Chondrocyte (in vitro differentiated cells): ENCODE data around the gene HS6ST3. TPM values are rescaled to one million over a fixed set of nuclear protein-coding genes. Genes with fewer than 3 reads are reported as not detected.

Experiments used
- DNase-seq: peaks from one replicate; pipeline ENCODE4 v3.0.0; 2021; ENCODE audit warnings: mixed read lengths, low spot score
- H3K27ac Mint-ChIP-seq: one replicate; pipeline ENCODE4 v1.8.0; 2021; ENCODE audit warnings: mild to moderate bottlenecking, moderate library complexity, mixed read lengths; ENCODE audit not compliant: unreplicated experiment
- H3K27me3 Mint-ChIP-seq: 2 replicates; pipeline ENCODE4 v1.8.0; 2021; ENCODE audit warnings: low read depth, mixed read lengths
- H3K36me3 Mint-ChIP-seq: 2 replicates; pipeline ENCODE4 v1.8.0; 2021; ENCODE audit warnings: low read depth, mixed read lengths
- H3K4me1 Mint-ChIP-seq: 2 replicates; pipeline ENCODE4 v1.8.0; 2021; ENCODE audit warnings: low read depth, mild to moderate bottlenecking, mixed read lengths
- H3K4me3 Mint-ChIP-seq: one replicate; pipeline ENCODE4 v1.8.0; 2021; ENCODE audit warnings: mild to moderate bottlenecking, moderate library complexity, mixed read lengths; ENCODE audit not compliant: unreplicated experiment
- H3K9me3 Mint-ChIP-seq: 2 replicates; pipeline ENCODE4 v1.8.0; 2021; ENCODE audit warnings: low read depth, mixed read lengths
- total RNA-seq: library from RNA; stranded (reverse); gene quantifications from 3 replicates; pipeline ENCODE4 v1.2.1, GENCODE V29; 2021
- TF ChIP-seq, protein P1 (sequence below): fragments of 200-600 bp; sonication (generic); IDR thresholded peaks from 2 replicates; pipeline ENCODE4 v1.5.0; 2021; ENCODE audit warnings: antibody characterized with exemption, mild to moderate bottlenecking, moderate library complexity

HS6ST3 gene
- total RNA-seq, 1 donor from 2014 or later, result not detected

DNA sequence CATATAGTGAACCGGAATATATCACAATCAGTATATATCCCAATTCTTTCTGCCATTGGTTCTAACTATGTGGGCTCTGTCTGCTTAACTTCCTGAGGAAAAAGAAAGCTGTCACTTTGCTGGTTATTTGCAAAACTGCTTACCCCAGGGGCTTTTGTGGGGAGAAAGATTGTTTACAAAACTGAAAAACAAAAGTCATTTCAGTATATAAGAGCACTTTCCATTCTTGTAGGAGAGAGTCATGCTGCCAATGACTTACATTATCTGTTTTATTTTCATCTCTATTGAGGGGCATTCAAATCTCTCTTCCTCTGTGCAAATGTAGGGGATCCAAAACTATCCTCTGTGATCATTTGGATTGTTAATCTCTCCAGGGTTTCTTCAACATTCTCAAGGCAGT, 3.2 kb upstream of the HS6ST3 start:
- Mint-ChIP-seq H3K9me3 (no peaks in the 10 kb centered on the region), H3K27me3 (peaks cover 61% of the 10 kb centered on the region), H3K36me3 (peaks cover 2% of the 10 kb centered on the region), H3K4me3 (no peak overlapping the region), H3K27ac (no peak overlapping the region), H3K4me1 (peaks cover 13% of the 10 kb centered on the region)
- TF ChIP-seq, protein P1, sequence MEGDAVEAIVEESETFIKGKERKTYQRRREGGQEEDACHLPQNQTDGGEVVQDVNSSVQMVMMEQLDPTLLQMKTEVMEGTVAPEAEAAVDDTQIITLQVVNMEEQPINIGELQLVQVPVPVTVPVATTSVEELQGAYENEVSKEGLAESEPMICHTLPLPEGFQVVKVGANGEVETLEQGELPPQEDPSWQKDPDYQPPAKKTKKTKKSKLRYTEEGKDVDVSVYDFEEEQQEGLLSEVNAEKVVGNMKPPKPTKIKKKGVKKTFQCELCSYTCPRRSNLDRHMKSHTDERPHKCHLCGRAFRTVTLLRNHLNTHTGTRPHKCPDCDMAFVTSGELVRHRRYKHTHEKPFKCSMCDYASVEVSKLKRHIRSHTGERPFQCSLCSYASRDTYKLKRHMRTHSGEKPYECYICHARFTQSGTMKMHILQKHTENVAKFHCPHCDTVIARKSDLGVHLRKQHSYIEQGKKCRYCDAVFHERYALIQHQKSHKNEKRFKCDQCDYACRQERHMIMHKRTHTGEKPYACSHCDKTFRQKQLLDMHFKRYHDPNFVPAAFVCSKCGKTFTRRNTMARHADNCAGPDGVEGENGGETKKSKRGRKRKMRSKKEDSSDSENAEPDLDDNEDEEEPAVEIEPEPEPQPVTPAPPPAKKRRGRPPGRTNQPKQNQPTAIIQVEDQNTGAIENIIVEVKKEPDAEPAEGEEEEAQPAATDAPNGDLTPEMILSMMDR, result no peak
- no peak for DNase-seq

DNA sequence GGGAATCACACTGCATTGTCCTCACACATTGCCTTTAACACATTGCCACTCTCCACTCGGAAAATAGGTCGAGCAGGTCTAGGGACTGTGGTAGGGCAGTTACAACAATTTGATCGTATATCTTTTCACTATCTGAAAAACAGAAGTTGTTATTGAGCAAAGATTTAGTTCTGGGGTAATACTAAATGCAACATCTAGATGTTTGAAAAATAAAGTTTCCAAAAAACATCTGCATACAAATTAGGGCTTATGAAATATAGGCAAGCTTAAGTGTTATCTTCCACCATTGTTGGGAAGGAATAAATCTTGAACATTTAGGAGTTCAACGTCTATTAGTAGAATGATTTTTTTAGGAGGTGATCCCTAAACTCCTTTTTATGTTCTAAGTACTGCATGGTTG, 768 bp upstream of the HS6ST3 start:
- Mint-ChIP-seq H3K36me3 (peaks cover 2% of the 10 kb centered on the region), H3K4me1 (peaks cover 13% of the 10 kb centered on the region), H3K27ac (no peak overlapping the region), H3K9me3 (no peaks in the 10 kb centered on the region), H3K4me3 (peak overlapping the region; percentile 62), H3K27me3 (peaks cover 68% of the 10 kb centered on the region)
- no peak for DNase-seq
- TF ChIP-seq, protein P1, result no peak

DNA sequence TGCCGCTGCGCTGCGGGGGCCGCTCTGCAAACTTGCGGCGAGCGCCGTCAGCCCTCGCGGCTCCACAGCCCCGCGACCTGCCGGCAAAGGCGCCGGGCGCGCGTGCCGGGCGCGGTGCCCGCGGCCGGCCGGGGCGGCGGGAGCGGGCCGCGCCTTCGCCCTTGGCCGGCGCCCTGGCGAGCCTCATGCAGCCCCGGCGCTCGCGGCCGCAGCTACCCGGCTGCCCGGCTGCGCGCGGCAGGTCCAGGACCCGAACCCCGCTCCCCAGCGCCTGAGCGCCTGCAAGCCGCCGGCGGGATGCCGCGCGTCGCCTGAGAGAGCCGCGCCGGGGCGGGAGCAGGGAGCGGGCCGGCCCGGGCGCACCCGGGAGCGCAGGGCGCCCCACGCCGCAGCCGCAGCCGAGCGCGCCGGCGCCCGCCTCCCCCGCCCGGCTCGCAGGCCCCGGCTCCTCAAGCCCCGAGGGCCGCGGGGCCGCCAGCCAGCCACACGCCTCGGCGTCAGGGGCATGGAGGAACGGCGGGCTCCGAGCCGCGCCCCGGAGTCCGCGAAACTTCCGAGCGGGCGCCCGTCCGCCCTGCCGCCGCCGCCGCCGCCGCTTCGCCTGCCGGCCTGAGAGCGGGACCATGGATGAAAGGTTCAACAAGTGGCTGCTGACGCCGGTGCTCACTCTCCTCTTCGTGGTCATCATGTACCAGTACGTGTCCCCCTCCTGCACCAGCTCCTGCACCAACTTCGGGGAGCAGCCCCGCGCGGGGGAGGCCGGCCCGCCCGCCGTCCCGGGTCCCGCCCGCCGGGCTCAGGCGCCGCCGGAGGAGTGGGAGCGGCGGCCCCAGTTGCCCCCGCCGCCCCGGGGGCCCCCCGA, 564 bp downstream of the HS6ST3 start:
- H3K27ac Mint-ChIP-seq, result no peak overlapping the region
- no peaks in the 10 kb centered on the region for H3K9me3 Mint-ChIP-seq
- peak; percentile 67 for DNase-seq
- H3K4me1 Mint-ChIP-seq, result peaks cover 13% of the 10 kb centered on the region
- H3K36me3 Mint-ChIP-seq, result peaks cover 2% of the 10 kb centered on the region
- peaks cover 72% of the 10 kb centered on the region for H3K27me3 Mint-ChIP-seq
- TF ChIP-seq, protein P1, result no peak
- H3K4me3 Mint-ChIP-seq, result no peak overlapping the region

DNA sequence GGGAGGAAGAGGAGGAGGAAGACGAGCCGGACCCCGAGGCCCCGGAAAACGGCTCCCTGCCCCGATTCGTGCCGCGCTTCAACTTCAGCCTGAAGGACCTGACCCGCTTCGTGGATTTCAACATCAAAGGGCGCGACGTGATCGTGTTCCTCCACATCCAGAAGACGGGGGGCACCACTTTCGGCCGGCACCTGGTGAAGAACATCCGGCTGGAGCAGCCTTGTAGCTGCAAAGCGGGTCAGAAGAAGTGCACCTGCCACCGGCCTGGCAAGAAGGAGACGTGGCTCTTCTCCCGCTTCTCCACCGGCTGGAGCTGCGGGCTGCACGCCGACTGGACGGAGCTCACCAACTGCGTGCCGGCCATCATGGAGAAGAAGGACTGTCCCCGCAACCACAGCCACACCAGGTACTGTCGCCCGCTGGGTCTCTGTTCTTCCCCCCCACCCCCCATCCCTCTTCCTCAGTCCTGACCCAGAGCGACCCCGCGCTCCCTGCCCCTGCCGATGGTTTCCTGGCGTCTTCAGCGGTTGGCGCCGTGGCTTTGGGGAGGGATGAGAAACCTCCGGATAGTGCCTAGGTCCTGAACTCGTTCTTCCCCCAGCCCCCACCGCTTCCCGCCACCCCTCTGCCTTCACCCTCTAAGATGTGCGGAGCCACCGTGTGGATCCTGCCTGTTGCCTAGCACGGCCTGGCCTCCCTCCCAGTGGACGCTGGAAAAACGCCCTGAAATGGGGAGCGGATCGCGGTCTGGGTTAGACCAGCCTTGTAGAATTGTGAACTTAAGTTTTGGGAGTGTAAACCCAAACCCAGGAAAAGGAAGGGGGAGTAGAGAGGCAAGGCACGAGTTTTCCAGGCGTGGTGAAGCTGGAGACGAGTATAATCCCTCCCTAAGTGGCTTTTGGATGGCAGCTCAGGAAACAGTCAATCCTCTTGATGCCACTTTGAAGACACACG, 1.5 kb downstream of the HS6ST3 start:
- TF ChIP-seq, protein P1, result no peak
- Mint-ChIP-seq H3K4me1 (peaks cover 13% of the 10 kb centered on the region), H3K36me3 (peaks cover 1% of the 10 kb centered on the region), H3K27ac (no peak overlapping the region), H3K4me3 (peak overlapping the region; percentile 57), H3K9me3 (no peaks in the 10 kb centered on the region), H3K27me3 (peaks cover 74% of the 10 kb centered on the region)
- DNase-seq, result no peak
